GM20000 (cell line): ENCODE results near the gene TCF7L2.

Source experiments
- DNase-seq: peaks from one replicate; pipeline ENCODE4 v3.0.0; 2012; ENCODE audit warnings: low spot score
- CTCF ChIP-seq: IDR thresholded peaks from 2 replicates; pipeline ENCODE4 v1.5.1; 2012; ENCODE audit warnings: mild to moderate bottlenecking, control low read depth; ENCODE audit errors: extremely low read depth, missing control alignments

Gene TCF7L2

GRCh38 chr10:113056441-113057021 lies 106.5 kb downstream of the TCF7L2 start:
- no peak for TF ChIP-seq CTCF
- DNase-seq, result no peak

GRCh38 chr10:113057948-113058522 lies 108.0 kb downstream of the TCF7L2 start:
- no peak for DNase-seq
- no peak for TF ChIP-seq CTCF

GRCh38 chr10:113058523-113059370 lies 108.7 kb downstream of the TCF7L2 start:
- TF ChIP-seq CTCF, result no peak
- no peak for DNase-seq

GRCh38 chr10:113059371-113059780 lies 109.3 kb downstream of the TCF7L2 start:
- no peak for TF ChIP-seq CTCF
- no peak for DNase-seq

- no peak for TF ChIP-seq CTCF
- no peak for DNase-seq
Measured at GRCh38 chr10:113060201-113061053, 110.4 kb downstream of the TCF7L2 start.

- no peak for DNase-seq
- no peak for TF ChIP-seq CTCF
Measured at GRCh38 chr10:113061054-113061430, 111.0 kb downstream of the TCF7L2 start.

GRCh38 chr10:113061557-113061956 lies 111.5 kb downstream of the TCF7L2 start:
- no peak for DNase-seq
- TF ChIP-seq CTCF, result no peak
